ENCODE data around the gene NPEPPS. TPM values are rescaled to one million over a fixed set of nuclear protein-coding genes. Genes with fewer than 3 reads are reported as not detected.
A peak's percentile ranks its signal among the peaks of the same experiment; 100 is the strongest.

Gene NPEPPS
- total RNA-seq, 1 donor from 2014 or later: 143 TPM

DNA sequence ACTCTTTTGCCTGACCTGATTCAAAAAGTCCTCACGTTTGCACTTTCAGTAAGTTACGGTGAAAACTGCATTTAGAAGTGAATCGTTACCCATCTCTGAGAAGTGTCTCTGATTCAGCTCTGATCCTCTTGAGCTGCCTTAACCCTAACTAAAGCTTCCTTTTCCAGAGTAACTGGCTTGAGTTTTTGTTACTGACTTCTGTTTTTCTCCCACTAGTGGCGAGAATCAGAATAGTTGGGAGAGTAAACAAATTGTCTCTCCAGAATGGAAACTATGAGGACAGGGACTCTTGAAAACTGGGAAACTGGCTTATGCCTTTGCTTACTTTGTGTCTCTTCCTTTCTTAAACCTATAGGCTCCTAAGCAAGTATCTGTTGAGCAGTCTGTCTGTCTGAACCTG, 87.5 kb downstream of the NPEPPS start:
- peaks cover 26% of the 10 kb centered on the region for H3K36me3 ChIP-seq (ENCODE audit: insufficient read depth, low read length)
- H3K36me3 Mint-ChIP-seq (ENCODE audit: low read depth, unreplicated experiment): peaks cover 25% of the 10 kb centered on the region
- no peaks in the 10 kb centered on the region for H3K27me3 ChIP-seq (ENCODE audit: insufficient read depth, low read length)
- H3K9me3 ChIP-seq (ENCODE audit: insufficient read depth, low read depth, low read length): no peaks in the 10 kb centered on the region
- no peak for FAIRE-seq
- no peak overlapping the region for H2AFZ ChIP-seq (ENCODE audit: low read depth, low read length)
- H3K4me3 ChIP-seq (ENCODE audit: insufficient read depth, low read depth, low read length): no peak overlapping the region
- H3K4me2 ChIP-seq (ENCODE audit: low read length): no peak overlapping the region
- no peak overlapping the region for H3K4me3 Mint-ChIP-seq (ENCODE audit: unreplicated experiment)
- no peaks in the 10 kb centered on the region for H4K20me1 ChIP-seq (ENCODE audit: insufficient read depth, low read length)
- no peak overlapping the region for H3K9ac ChIP-seq (ENCODE audit: low read length)
- H3K27ac ChIP-seq (ENCODE audit: low read depth, low read length): no peak overlapping the region
- peaks cover 30% of the 10 kb centered on the region for H3K4me1 Mint-ChIP-seq (ENCODE audit: low read depth, unreplicated experiment)
- H3K9me3 Mint-ChIP-seq (ENCODE audit: unreplicated experiment): no peaks in the 10 kb centered on the region
- H3K4me1 ChIP-seq (ENCODE audit: insufficient read depth, low read length): peaks cover 22% of the 10 kb centered on the region
- H3K27me3 Mint-ChIP-seq (ENCODE audit: low read depth, unreplicated experiment): no peaks in the 10 kb centered on the region
- no peaks in the 10 kb centered on the region for H3K79me2 ChIP-seq (ENCODE audit: insufficient read depth, low read length)
- DNase-seq (ENCODE audit: low read depth): no peak
- no peak for TF ChIP-seq EZH2 (IDR thresholded peaks at IDR 0.05; ENCODE audit: insufficient read depth, low read length)
- peak; percentile 38 for TF ChIP-seq CTCF (IDR thresholded peaks at IDR 0.05; ENCODE audit: insufficient read depth, low read depth, low read length)
- H3K27ac Mint-ChIP-seq (ENCODE audit: unreplicated experiment): no peak overlapping the region

DNA sequence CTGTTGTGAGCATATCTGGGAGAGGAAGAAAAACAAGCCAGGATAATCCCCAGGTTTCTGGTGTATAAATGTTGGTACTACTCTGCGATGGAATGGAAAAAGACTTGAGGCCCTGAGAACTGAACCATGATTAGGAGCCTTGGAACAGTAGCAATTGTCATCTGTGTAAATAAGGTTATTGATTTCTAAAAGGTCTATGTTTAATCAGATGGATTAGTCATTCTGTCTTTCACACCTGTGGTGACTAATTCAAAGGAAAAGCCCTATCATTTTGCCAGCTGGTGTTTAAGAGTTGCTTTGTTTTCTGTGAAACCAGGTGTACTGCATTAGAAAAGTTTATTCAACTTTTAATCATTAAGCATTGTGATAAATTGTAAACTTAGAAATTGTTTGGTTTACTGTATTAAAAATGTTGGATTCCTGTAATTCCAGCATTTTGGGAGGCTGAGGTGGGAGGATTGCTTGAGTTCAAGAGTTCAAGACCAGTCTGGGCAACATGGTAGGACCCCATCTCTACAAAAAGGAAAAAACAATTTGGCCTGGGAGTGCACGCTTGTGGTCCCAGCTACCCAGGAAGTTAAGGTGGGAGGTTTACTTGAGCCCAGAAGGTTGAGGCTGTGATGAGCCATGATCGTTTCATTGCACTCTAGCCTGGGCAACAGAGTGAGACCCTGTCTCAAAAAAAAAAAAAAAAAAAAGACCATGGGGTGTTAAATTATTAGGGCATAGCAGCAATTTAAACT, 89.8 kb downstream of the NPEPPS start:
- H3K4me2 ChIP-seq (ENCODE audit: low read length): peak overlapping the region; percentile 68
- DNase-seq (ENCODE audit: low read depth): no peak
- H3K36me3 ChIP-seq (ENCODE audit: insufficient read depth, low read length): peaks cover 31% of the 10 kb centered on the region
- no peak for TF ChIP-seq CTCF (IDR thresholded peaks at IDR 0.05; ENCODE audit: insufficient read depth, low read depth, low read length)
- no peak for TF ChIP-seq EZH2 (IDR thresholded peaks at IDR 0.05; ENCODE audit: insufficient read depth, low read length)
- no peaks in the 10 kb centered on the region for H3K27me3 ChIP-seq (ENCODE audit: insufficient read depth, low read length)
- Mint-ChIP-seq H3K27me3 (ENCODE audit: low read depth, unreplicated experiment) (no peaks in the 10 kb centered on the region), H3K4me1 (ENCODE audit: low read depth, unreplicated experiment) (peaks cover 40% of the 10 kb centered on the region), H3K9me3 (ENCODE audit: unreplicated experiment) (no peaks in the 10 kb centered on the region), H3K4me3 (ENCODE audit: unreplicated experiment) (peak overlapping the region; percentile 11), H3K27ac (ENCODE audit: unreplicated experiment) (peak overlapping the region; percentile 96), H3K36me3 (ENCODE audit: low read depth, unreplicated experiment) (peaks cover 32% of the 10 kb centered on the region)
- no peak for FAIRE-seq
- peak overlapping the region; percentile 73 for H3K27ac ChIP-seq (ENCODE audit: low read depth, low read length)
- no peak overlapping the region for H2AFZ ChIP-seq (ENCODE audit: low read depth, low read length)
- H4K20me1 ChIP-seq (ENCODE audit: insufficient read depth, low read length): no peaks in the 10 kb centered on the region
- H3K9me3 ChIP-seq (ENCODE audit: insufficient read depth, low read depth, low read length): no peaks in the 10 kb centered on the region
- no peaks in the 10 kb centered on the region for H3K79me2 ChIP-seq (ENCODE audit: insufficient read depth, low read length)
- H3K4me3 ChIP-seq (ENCODE audit: insufficient read depth, low read depth, low read length): no peak overlapping the region
- peak overlapping the region; percentile 49 for H3K9ac ChIP-seq (ENCODE audit: low read length)
- H3K4me1 ChIP-seq (ENCODE audit: insufficient read depth, low read length): peaks cover 22% of the 10 kb centered on the region
